Measurements from ENCODE around the gene TELO2.

TELO2 gene

DNA sequence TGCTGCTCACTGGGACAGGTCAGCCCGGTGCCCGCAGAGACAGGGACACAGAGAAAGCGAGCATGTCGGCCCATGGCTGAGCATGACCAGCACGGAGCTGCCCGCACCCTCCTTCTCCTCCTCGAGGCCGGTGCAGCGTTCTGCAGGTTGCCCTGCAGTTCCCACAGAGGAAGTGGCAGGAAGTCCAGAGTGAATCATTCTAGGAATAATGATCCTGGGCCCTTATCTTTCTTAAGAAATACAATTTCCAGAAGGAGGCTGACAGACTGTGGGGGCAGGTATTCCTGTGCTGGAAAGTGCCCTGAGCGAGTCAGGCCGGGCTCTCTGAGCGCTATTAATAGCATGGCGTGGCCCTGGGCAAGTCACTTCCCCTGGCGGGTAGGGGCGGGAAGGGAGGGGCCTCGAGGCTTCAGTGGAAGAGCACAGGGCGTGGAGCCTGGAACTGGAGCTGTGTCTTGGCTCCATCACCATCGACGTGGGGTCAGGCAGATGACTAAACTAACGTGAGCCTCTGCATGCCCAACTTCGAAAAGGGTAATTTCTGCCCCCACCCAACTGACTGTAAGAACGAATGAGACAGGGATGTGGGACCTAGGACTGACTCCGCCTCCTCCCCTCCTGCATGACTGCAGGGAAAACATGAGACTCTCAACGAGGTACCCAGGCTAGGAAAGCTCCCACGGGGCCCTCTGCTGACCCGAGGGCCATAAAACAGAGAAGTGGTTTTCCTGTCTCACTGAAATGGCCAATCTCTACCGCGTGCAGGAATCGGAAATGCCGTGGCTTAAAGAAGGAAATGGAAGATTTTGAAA is 50.1 kb downstream of the TELO2 start:
- no peaks in the 10 kb centered on the region for H3K79me2 ChIP-seq (ENCODE audit: insufficient read depth, low read length)
- H3K9me3 ChIP-seq (ENCODE audit: low read length), result no peaks in the 10 kb centered on the region
- H3F3A ChIP-seq (ENCODE audit: insufficient read depth, low read length), result no peaks in the 10 kb centered on the region
- H3K27me3 ChIP-seq (ENCODE audit: insufficient read depth, low read length), result peaks cover 14% of the 10 kb centered on the region; the same call in 1 of the 2 replicates
- H3K36me3 ChIP-seq (ENCODE audit: insufficient read depth, low read length), result no peaks in the 10 kb centered on the region
- H4K20me1 ChIP-seq (ENCODE audit: insufficient read depth, low read length), result no peaks in the 10 kb centered on the region
- peaks cover 5% of the 10 kb centered on the region for H3K4me1 ChIP-seq (ENCODE audit: insufficient read depth, low read length, severe bottlenecking)
- no peak overlapping the region for H3K9ac ChIP-seq (ENCODE audit: low read length)
- no peak overlapping the region for H3K27ac ChIP-seq (ENCODE audit: low read depth, low read length, poor library complexity, severe bottlenecking)
- H3K4me3 ChIP-seq (ENCODE audit: low read depth, low read length, poor library complexity, severe bottlenecking), result no peak overlapping the region
- TF ChIP-seq, protein P1, sequence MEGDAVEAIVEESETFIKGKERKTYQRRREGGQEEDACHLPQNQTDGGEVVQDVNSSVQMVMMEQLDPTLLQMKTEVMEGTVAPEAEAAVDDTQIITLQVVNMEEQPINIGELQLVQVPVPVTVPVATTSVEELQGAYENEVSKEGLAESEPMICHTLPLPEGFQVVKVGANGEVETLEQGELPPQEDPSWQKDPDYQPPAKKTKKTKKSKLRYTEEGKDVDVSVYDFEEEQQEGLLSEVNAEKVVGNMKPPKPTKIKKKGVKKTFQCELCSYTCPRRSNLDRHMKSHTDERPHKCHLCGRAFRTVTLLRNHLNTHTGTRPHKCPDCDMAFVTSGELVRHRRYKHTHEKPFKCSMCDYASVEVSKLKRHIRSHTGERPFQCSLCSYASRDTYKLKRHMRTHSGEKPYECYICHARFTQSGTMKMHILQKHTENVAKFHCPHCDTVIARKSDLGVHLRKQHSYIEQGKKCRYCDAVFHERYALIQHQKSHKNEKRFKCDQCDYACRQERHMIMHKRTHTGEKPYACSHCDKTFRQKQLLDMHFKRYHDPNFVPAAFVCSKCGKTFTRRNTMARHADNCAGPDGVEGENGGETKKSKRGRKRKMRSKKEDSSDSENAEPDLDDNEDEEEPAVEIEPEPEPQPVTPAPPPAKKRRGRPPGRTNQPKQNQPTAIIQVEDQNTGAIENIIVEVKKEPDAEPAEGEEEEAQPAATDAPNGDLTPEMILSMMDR (IDR thresholded peaks at IDR 0.05; ENCODE audit: low read length), result no peak
- TF ChIP-seq EZH2 (IDR thresholded peaks at IDR 0.05; ENCODE audit: borderline replicate concordance, low read length), result no peak
- no peak overlapping the region for H2AFZ ChIP-seq (ENCODE audit: low read length)
- H3K4me2 ChIP-seq (ENCODE audit: low read length), result no peak overlapping the region; the same call in 1 of the 2 replicates
- H3K9me2 ChIP-seq (ENCODE audit: low read depth, low read length), result no peaks in the 10 kb centered on the region

DNA sequence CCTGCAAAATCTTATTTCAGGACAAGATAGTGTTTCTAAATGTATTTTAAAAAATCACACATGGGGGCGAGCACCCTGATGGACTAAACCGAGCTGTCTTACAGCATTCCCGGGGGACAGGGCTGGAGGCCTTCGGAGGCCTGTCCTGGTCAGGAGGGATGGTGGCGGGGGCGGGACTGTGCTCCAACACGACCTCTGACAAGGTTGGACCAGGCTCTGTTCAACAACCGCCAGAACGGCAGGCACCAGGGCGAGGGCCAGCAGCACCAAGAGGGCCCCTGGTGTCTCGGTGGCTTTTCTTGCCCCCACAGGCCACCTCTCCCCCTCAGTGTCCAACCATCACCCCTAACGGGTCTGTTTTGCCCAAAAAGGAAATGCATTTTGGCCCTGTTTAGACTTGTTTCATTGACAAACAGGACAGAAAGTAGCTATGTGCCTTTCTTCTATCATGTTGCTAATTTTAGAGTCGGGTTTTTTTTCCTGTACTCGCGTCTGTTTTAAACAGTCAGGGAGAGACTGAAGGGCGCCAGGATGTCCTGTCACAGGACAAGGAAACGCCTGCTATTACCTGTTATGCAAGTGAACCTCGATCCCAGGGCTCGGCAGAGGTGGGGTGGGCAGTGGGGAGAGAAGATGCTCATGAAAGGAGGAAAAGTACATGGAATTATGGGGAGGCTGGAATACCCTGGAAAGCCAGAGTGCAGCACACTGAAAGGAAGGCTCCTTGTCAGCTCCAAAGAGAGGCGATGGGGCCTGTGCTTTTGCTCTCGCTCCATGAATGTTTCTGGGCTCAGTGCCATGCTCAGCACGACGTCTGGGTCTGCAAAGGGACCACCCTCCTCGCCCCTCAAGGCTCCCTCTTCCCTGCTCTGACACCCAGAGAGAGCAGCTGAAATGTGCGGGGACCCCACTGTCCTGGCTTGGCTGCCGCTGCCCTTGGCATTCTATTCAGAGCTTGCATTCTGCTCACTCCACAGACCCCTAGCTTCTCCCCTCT is 52.2 kb downstream of the TELO2 start:
- H4K20me1 ChIP-seq (ENCODE audit: insufficient read depth, low read length), result no peaks in the 10 kb centered on the region
- peaks cover 14% of the 10 kb centered on the region; the same call in 1 of the 2 replicates for H3K27me3 ChIP-seq (ENCODE audit: insufficient read depth, low read length)
- TF ChIP-seq, protein P1 (IDR thresholded peaks at IDR 0.05; ENCODE audit: low read length), result no peak
- TF ChIP-seq EZH2 (IDR thresholded peaks at IDR 0.05; ENCODE audit: borderline replicate concordance, low read length), result no peak
- H3K4me2 ChIP-seq (ENCODE audit: low read length), result no peak overlapping the region
- no peak overlapping the region for H3K27ac ChIP-seq (ENCODE audit: low read depth, low read length, poor library complexity, severe bottlenecking)
- H2AFZ ChIP-seq (ENCODE audit: low read length), result no peak overlapping the region
- H3F3A ChIP-seq (ENCODE audit: insufficient read depth, low read length), result no peaks in the 10 kb centered on the region
- no peaks in the 10 kb centered on the region for H3K9me2 ChIP-seq (ENCODE audit: low read depth, low read length)
- H3K9me3 ChIP-seq (ENCODE audit: low read length), result no peaks in the 10 kb centered on the region
- peaks cover 5% of the 10 kb centered on the region for H3K4me1 ChIP-seq (ENCODE audit: insufficient read depth, low read length, severe bottlenecking)
- H3K36me3 ChIP-seq (ENCODE audit: insufficient read depth, low read length), result no peaks in the 10 kb centered on the region
- no peak overlapping the region for H3K4me3 ChIP-seq (ENCODE audit: low read depth, low read length, poor library complexity, severe bottlenecking)
- no peak overlapping the region for H3K9ac ChIP-seq (ENCODE audit: low read length)
- no peaks in the 10 kb centered on the region for H3K79me2 ChIP-seq (ENCODE audit: insufficient read depth, low read length)

DNA sequence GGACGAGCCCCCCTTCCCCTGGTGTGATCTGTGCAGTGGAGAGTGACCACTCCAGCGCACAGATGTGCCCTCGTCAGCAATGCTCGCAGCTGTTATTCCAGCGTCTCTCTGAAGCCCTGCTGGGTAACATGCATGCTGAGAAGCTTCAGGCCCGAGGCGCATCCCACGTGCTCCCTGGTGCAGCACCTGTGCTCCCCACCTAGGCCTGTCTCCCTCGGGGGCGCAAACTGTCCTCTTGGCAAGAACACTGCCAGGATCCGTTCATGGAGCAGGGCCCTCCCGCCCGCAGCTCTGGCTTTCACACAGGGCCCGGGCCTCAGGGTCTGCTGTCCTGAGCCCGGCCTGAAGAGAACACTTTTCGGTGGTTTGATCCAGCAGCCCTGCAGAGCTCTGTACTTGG is 53.3 kb downstream of the TELO2 start:
- Histone ChIP-seq H3K9me2 (ENCODE audit: low read depth, low read length) (no peaks in the 10 kb centered on the region), H3K36me3 (ENCODE audit: insufficient read depth, low read length) (no peaks in the 10 kb centered on the region), H3K9me3 (ENCODE audit: low read length) (no peaks in the 10 kb centered on the region), H4K20me1 (ENCODE audit: insufficient read depth, low read length) (no peaks in the 10 kb centered on the region), H2AFZ (ENCODE audit: low read length) (no peak overlapping the region), H3K79me2 (ENCODE audit: insufficient read depth, low read length) (no peaks in the 10 kb centered on the region), H3K27me3 (ENCODE audit: insufficient read depth, low read length) (peaks cover 8% of the 10 kb centered on the region; the same call in 1 of the 2 replicates), H3F3A (ENCODE audit: insufficient read depth, low read length) (no peaks in the 10 kb centered on the region), H3K27ac (ENCODE audit: low read depth, low read length, poor library complexity, severe bottlenecking) (no peak overlapping the region), H3K9ac (ENCODE audit: low read length) (no peak overlapping the region), H3K4me1 (ENCODE audit: insufficient read depth, low read length, severe bottlenecking) (peaks cover 5% of the 10 kb centered on the region), H3K4me3 (ENCODE audit: low read depth, low read length, poor library complexity, severe bottlenecking) (no peak overlapping the region), H3K4me2 (ENCODE audit: low read length) (no peak overlapping the region)
- TF ChIP-seq EZH2 (IDR thresholded peaks at IDR 0.05; ENCODE audit: borderline replicate concordance, low read length), result no peak
- TF ChIP-seq, protein P1 (IDR thresholded peaks at IDR 0.05; ENCODE audit: low read length), result no peak
